GM21447 (cell line): ENCODE data around the gene A3GALT2.

Source experiments
- ATAC-seq: cut with Tn5 transposase; IDR thresholded peaks from one replicate; pipeline ENCODE4 v1.9.1; 2021; ENCODE audit not compliant: unreplicated experiment

Gene A3GALT2

GRCh38 chr1:33332881-33333280, 12.0 kb upstream of the A3GALT2 start:
- ATAC-seq: no peak

GRCh38 chr1:33332357-33332789, 11.5 kb upstream of the A3GALT2 start:
- ATAC-seq: no peak

GRCh38 chr1:33331444-33332356, 10.8 kb upstream of the A3GALT2 start:
- no peak for ATAC-seq

GRCh38 chr1:33330906-33331305, 10.0 kb upstream of the A3GALT2 start:
- no peak for ATAC-seq

GRCh38 chr1:33330361-33330890, 9.5 kb upstream of the A3GALT2 start:
- ATAC-seq: no peak

GRCh38 chr1:33329600-33330305, 8.9 kb upstream of the A3GALT2 start:
- no peak for ATAC-seq

- ATAC-seq: no peak
Measured at GRCh38 chr1:33328817-33329216, 7.9 kb upstream of the A3GALT2 start.

GRCh38 chr1:33327587-33328325, 6.9 kb upstream of the A3GALT2 start:
- ATAC-seq: no peak

GRCh38 chr1:33326785-33327184, 5.9 kb upstream of the A3GALT2 start:
- ATAC-seq: no peak

- no peak for ATAC-seq
Measured at GRCh38 chr1:33324677-33325575, 4.0 kb upstream of the A3GALT2 start.

- ATAC-seq: no peak
Measured at GRCh38 chr1:33323663-33324477, 3.0 kb upstream of the A3GALT2 start.

GRCh38 chr1:33322870-33323585, 2.1 kb upstream of the A3GALT2 start:
- ATAC-seq: no peak

- no peak for ATAC-seq
Measured at GRCh38 chr1:33322109-33322508, 1.2 kb upstream of the A3GALT2 start.

- ATAC-seq: no peak
Measured at GRCh38 chr1:33321178-33321577, 280 bp upstream of the A3GALT2 start.

- ATAC-seq: no peak
Measured at GRCh38 chr1:33319949-33320618, 814 bp downstream of the A3GALT2 start.

GRCh38 chr1:33319186-33319948, 1.5 kb downstream of the A3GALT2 start:
- ATAC-seq: no peak

GRCh38 chr1:33317946-33318345, 3.0 kb downstream of the A3GALT2 start:
- no peak for ATAC-seq
